GM18909 (cell line): ENCODE data around the gene TCEA2.
"Not testable (repeated sequence)": the region's sequence is repeated elsewhere in the genome, so short reads cannot be mapped to it uniquely, and the experiment has no call there.

ENCODE experiments used
- ATAC-seq: cut with Tn5 transposase; IDR thresholded peaks from one replicate; pipeline ENCODE4 v1.9.1; 2021; ENCODE audit warnings: mild to moderate bottlenecking; ENCODE audit not compliant: unreplicated experiment, poor library complexity

TCEA2 gene

DNA sequence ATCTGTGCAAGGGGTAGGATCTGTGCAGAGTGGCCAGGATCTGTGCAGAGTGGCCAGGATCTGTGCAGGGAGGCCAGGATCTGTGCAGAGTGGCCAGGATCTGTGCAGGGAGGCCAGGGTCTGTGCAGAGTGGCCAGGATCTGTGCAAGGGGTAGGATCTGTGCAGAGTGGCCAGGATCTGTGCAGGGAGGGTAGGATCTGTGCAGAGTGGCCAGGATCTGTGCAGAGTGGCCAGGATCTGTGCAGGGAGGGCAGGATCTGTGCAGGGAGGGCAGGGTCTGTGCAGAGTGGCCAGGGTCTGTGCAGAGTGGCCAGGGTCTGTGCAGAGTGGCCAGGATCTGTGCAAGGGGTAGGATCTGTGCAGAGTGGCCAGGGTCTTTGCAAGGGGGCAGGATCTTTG, 25.6 kb downstream of the TCEA2 start:
- not testable (repeated sequence) for ATAC-seq

DNA sequence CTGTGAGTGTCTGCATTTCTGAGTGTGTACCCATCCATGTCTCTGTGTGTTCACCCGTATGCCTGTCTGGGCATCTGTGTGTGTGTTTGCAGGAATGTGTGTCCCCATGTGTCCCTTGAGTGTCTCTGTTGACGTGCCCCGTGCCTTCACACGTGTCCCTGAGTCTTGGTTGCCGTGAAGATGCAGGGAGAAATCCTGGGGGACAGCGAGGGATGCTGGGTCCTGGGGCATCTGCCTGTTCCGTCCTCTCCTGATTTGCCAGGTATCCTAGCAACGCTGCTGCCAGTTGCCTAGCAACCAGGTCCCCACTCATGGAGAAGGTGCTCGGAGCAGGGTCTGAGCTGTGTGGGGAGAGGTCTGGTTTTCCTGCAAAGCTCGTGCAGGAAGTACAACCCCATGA, 27.2 kb downstream of the TCEA2 start:
- ATAC-seq = no peak

DNA sequence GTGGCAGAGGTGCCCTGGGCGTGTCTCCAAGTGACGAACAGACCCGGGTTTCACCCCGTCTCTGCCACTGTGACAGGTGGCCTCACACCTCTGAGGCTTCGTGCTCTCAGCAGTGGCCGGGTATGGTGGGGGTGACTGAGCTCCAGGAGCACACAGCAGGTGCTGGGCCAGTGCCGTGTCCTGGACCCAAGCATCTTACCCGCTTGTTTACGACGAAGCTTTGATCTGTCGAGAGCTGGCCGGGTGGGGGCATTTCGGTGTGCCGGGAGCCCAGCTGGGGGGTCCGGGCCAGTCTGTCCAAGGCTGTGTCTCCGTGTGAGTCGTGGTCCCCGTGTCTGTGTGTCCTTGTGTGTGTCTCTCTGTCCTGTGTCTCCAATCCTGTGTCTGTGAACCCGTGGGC, 28.3 kb downstream of the TCEA2 start:
- no peak for ATAC-seq

DNA sequence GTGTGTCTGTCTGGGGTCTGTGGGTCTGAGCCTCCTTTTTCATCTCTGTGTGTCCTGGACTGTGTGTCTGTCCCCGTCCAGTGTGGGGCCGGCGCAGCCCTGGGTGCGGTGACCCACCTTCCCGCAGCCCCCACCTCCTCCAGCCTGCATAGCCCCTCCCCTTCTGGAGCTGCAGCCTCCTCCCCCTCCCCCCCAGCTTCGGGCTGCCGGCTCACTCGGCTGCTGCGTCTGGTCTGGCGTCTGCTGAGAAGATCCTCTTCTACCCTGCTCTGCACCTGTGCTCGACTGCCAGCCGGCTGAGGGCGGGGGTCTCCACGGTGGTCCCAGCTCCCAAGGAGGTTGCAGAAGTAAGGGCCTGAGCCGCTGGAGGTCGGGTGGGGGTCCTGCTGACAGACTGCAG, 28.8 kb downstream of the TCEA2 start:
- ATAC-seq = no peak

DNA sequence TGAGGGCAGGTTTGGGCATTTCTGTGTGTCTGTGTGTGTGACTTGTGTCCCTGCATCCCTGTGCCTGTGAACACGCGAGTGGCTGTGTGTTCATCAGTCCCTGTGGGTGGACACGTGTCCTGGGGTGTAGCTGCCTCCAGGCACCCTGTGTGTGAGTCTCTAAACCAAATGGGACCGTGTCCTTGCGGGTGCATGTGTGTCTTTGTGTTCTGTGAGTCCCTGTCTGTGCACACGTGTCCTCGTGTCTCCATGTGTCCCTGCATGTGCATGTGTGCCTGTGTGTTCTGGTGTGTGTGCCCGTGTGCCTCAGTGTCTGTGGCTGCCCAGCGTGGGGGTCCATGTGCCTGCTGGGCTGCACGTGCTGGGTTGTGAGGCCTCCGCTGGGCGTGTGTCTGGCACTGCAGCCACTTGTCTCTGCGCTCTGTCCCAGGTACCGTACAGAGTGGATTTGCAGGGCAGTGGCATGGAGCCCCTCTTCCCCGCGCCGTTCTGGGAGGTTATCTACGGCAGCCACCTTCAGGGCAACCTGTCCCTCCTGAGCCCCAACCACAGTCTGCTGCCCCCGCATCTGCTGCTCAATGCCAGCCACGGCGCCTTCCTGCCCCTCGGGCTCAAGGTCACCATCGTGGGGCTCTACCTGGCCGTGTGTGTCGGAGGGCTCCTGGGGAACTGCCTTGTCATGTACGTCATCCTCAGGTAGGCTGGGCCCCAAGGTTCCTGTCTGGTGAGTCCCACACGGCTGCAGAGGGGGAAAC, 29.4 kb downstream of the TCEA2 start:
- ATAC-seq = no peak

DNA sequence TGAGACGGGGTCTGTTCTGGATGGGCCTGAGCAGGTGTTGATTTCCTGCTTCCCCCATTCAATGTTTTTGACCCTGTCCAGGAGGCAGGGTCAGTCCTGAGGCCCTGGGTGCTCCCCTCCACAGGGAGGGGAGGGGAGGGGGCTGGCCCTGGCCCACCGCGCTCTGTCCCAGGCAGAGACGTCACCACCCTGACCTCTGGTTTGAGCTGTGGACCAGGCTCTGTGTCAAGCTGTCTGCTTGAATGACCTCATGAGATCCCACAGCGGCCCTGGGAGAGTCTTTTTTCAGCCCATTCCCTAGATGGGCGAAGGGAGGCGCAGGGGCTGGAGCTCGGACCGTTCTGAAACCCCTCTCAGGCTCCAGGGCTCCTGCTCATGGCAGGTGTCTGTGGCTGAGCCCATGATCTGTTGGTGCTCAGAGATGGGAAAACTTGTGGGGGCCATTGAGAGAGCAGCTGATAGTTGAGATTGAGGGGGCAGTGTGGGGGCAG, 30.1 kb downstream of the TCEA2 start:
- no peak for ATAC-seq

DNA sequence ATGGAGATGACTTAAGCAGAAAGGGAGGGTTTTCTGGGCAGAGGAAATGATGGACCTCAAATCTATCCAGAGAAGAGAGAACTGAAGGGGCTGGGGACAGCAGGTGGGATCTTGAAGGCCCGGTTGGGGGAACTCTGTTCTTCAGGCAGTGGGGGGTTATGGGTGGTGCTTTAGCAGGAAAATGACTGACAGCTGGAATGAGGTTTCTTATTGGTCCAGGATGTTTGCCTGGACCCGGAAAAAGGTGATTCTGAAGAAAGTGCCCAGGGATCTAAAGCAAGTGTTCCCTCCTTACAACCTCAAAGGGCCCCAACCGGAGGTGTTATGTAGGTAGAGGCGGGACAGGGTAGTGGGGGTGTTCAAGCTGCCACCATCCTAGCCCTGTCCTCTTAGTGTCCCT, 32.5 kb downstream of the TCEA2 start:
- no peak for ATAC-seq

DNA sequence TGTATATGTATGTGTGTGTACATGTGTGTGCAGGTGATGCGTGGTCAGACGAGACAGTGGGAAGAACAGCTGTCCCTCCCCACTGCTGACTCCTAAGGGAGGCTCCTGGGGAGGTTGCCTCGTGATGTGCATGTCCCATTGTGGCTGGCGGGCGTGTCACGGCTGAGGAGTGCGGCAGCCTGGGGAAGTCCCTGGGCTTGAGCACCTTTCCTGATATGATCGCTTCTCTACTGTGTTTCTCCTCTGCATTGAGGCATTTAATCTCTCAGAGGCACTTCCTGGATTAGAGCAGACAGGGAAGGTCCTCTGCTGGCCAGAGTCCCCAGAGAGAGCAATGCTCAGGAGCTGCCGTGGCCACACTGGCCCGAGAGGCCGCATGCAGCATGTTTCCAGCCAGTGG, 32.9 kb downstream of the TCEA2 start:
- ATAC-seq = no peak

DNA sequence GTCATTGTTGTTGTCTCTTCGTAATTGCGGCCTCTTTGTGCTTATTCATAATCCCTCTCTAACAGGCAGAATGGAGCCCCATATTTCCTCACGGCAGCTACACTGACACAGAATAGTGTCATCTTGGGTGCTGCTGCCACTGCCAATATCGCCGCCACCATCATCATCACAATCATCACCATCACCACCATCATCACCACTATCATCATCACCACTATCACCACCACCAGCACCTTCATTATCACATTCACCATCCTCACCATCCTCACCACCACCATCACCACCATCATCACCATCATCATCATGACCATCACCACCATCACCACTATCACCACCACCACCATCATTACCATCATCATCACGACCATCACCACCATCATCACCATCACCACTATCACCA, 33.5 kb downstream of the TCEA2 start:
- no peak for ATAC-seq

DNA sequence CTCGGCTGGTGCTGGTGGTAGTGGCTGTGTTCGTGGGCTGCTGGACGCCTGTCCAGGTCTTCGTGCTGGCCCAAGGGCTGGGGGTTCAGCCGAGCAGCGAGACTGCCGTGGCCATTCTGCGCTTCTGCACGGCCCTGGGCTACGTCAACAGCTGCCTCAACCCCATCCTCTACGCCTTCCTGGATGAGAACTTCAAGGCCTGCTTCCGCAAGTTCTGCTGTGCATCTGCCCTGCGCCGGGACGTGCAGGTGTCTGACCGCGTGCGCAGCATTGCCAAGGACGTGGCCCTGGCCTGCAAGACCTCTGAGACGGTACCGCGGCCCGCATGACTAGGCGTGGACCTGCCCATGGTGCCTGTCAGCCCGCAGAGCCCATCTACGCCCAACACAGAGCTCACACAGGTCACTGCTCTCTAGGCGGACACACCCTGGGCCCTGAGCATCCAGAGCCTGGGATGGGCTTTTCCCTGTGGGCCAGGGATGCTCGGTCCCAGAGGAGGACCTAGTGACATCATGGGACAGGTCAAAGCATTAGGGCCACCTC, 35.5 kb downstream of the TCEA2 start:
- ATAC-seq = no peak

DNA sequence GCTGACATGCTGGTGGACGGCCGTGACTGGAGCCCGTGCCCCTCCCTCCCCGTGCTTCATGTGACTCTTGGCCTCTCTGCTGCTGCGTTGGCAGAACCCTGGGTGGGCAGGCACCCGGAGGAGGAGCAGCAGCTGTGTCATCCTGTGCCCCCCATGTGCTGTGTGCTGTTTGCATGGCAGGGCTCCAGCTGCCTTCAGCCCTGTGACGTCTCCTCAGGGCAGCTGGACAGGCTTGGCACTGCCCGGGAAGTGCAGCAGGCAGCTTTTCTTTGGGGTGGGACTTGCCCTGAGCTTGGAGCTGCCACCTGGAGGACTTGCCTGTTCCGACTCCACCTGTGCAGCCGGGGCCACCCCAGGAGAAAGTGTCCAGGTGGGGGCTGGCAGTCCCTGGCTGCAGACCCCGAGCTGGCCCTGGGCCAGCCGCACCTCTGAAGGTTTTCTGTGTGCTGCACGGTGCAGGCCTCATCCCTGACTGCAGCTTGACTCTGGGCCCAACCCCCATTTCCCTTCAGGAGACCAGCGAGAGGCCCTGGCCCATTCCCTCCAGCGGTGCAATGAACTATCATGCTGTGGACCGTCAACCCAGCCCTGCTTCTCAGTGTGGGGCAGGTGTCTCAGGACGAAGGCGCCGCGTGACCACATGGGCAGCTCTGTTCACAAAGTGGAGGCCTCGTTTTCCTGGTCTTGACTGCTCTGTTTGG, 36.2 kb downstream of the TCEA2 start:
- ATAC-seq = no peak

DNA sequence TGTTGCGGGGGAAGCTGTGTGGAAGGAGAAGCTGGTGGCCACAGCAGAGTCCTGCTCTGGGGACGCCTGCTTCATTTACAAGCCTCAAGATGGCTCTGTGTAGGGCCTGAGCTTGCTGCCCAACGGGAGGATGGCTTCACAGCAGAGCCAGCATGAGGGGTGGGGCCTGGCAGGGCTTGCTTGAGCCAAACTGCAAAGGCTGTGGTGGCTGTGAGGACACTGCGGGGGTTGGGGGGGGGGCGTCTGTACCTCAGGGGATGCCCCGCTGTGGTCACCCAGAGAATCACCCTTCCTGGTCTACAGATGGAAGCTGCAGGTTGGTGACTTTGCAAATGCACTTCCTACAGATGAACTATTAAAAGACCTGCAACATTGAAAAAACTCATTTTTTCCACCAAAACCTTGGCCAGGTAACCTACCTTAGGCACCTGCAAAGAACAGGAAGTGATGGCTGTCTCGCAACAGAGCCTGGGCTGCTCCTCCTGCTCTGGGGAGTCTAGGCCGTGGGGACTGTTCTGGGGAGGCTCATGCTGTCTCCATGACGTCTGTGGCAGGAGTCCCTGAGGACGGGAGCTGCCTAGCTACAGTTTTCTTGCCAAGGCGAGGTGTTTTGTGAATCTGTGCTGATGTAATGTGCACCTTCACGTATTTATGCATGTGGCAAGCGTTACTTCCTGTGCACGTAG, 37.0 kb downstream of the TCEA2 start:
- no peak for ATAC-seq

DNA sequence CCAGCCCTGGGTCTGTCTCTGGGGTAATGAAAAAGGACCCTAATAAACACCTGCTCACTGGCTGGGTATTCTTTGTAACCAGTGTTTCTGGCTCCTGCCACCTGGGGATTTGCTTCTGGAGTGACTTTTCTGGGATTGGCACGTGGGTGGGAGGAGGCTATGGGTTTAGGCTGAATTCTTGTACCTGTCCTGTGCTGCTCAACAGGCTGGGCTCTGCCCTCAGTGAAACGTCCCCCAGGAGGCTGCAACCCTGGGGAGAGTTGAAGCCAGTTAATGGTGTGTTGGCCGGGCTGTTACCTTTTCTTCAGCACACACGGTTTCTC, 37.5 kb downstream of the TCEA2 start:
- no peak for ATAC-seq

DNA sequence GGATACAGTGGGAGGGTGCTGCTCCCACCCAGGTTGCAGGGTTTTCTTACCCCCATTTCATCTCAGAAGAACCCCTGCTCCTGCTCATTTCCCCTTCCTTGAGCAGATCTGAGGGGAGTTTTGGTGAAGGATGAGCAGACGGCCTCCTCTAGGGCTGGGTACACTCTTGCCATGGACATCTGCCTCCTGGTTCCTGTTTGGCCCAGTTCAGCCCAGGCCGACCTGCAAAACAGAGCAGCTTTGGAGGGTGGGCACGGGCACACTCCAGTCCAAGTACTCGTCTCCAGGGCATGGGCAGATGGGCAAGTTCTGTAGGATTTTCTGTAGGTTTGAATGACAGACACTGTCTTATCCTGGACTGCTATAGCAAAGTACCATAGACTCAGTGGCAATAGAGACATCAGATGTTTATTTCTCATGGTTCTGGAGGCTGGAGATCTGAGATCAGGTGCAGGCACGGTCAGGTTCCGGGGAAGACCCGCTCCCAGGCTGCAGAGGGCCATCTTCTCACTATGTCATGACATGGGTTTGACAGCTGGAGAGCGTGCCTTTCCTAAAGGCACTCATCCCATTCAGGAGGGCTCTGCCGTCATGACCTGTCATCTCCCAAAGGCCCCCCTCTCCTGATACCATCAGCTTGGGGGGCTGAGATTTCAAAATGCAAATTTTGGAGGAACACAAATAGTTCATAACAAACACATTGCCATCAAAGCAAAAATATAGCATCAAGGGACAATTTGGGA, 38.1 kb downstream of the TCEA2 start:
- ATAC-seq = no peak

DNA sequence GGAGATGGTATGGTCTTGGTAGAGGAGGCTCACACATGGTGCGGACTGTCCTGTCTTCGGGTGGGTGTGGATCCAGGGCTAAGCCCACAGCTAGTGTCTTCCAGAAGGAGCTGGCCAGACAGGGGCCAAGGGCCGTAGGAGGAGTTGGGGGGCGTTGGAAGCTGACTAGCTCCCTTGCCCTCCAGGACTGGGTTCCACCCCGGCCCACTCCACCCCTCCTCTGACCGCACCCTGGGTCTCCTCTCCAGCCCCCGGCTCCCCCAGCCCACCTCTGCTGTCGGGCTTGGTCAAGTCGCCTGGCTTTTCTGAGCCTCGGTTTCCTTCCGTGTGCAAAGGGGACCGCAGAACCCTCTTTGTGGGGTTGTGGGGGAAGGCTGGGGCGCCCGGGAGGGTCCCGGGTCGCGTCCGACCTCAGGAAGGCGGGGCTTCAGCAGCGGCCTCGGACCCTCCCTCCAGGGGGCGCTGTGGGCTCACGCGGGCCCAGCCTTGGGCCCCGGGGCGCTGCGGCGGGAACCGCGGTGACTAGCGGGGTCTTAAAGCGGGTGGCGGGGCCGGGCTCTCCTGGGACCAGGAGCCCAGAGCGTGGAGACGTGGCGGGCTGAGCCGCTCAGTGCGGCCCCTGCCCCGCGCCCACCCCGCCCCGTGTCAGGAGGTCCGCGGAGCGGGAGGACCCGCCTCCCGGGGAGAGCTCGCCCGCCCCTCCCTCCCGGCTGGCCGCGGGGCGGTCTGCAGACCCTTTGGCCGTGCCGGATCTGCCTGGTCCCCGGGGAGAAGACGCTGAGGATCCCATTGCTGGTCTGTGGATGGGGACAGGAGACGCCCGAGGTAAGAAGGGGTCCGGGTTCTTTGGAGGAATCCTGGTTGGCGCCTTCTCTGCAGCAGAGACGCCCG, 39.0 kb downstream of the TCEA2 start:
- peak; percentile 44 for ATAC-seq

DNA sequence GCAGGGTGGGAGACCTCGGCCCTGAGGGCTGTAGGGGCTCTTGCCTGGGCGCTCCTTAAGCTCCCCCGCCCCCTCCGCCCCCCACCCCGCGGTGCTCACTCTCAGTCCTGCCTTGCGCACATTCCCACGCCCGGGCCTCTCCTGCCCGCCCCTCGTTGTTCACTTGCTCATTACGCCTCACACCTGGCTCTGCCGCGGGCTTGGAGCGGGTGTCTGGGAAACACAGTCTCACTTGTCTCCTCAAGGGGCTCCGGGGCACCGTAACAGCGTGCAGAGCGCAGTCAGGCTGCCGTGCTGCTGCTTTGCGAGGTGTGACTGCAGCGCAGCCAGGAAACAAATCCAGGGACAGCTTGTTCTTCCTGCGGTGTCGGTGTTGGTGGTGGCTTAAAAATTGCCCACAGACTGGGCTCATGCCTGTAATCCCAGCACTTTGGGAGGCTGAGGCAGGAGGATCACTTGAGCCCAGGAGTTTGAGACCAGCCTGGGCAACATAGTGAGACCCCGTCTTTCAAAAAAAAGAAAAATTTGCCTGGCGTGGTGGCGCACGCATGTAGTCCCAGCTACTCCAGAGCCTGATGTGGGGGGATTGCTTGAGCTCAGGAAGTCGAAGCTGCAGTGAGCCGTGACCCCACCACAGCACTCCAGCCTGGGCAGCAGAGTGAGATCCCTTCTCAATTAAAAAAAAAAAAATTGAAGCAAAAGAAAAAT, 39.8 kb downstream of the TCEA2 start:
- no peak for ATAC-seq

DNA sequence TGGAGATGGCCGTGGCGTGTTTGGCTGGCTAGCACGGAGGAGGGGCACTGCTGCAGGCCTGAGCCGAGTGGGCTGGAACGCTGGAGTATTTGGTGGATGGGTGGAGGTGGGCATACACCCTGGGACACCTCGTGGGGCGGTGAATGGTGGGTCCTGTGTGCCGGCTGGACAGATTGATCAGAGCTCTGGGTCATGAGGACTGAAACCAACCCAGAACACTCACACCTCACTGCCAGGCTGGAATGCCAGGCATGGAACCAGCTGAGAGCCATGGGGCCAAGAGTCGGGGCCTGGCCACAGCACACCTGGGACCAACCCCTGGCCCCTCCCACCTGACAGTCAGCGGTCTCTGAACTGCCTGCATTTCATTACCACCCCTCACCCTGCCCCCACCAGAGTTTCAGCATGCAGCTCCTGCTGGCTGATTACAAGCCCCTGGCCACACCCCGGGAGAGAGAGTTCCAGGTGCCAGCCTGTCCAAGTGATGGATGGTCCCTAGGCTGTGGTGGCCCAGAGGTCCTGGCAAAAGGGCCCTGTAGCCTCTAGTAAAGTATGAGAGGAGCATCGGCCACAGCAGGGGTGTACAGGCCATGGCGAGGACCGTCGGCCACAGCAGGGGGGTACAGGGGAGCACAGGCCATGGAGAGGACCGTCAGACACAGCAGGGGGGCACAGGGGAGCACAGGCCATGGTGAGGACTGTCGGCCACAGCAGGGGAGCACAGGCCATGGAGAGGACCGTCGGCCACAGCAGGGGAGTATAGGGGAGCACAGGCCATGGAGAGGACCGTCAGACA, 41.1 kb downstream of the TCEA2 start:
- ATAC-seq = no peak
